OCI-LY3 (cell line): ENCODE data around the gene RAD51B.

Experiments used
- H2AFZ ChIP-seq: fragments of 200-600, 300-600 bp; shearing (Covaris generic); 2 replicates; pipeline ENCODE4 v1.6.0; 2014; ENCODE audit warnings: antibody characterized with exemption, low read depth, low read length
- H3K27ac ChIP-seq: fragments of 200-600, 300-600 bp; sonication (generic); 2 replicates; pipeline ENCODE4 v1.5.1; 2014; ENCODE audit warnings: mild to moderate bottlenecking, low read length, moderate library complexity, mixed read lengths
- H3K27me3 ChIP-seq: fragments of 200-600, 300-600 bp; sonication (generic); 2 replicates; pipeline ENCODE4 v1.6.1; 2014; ENCODE audit warnings: low read depth, low read length, mixed read lengths
- H3K36me3 ChIP-seq: fragments of 200-600, 300-600 bp; sonication (generic); replicated peaks from 2 replicates; pipeline ENCODE3; 2014; ENCODE audit warnings: low read depth, low read length, mixed read lengths
- H3K4me1 ChIP-seq: fragments of 300-600, 200-600 bp; sonication (generic); 2 replicates; pipeline ENCODE4 v1.6.1; 2014; ENCODE audit warnings: low read length, mixed read lengths
- H3K4me2 ChIP-seq: fragments of 200-600, 300-600 bp; sonication (generic); 2 replicates; pipeline ENCODE4 v1.6.1; 2014; ENCODE audit warnings: low read length, mixed read lengths
- H3K4me3 ChIP-seq: fragments of 300-600, 200-600 bp; sonication (generic); 2 replicates; pipeline ENCODE4 v1.5.1; 2014; ENCODE audit warnings: antibody characterized with exemption, mild to moderate bottlenecking, low read length, moderate library complexity
- H3K79me2 ChIP-seq: fragments of 300-600, 200-600 bp; shearing (Covaris generic); 2 replicates; pipeline ENCODE4 v1.6.1; 2014; ENCODE audit warnings: mild to moderate bottlenecking, low read length, mixed read lengths
- H3K9ac ChIP-seq: fragments of 300-600, 200-600 bp; shearing (Covaris generic); 2 replicates; pipeline ENCODE4 v1.6.0; 2014; ENCODE audit warnings: mild to moderate bottlenecking, low read length, moderate library complexity
- H3K9me3 ChIP-seq: fragments of 200-600, 300-600 bp; shearing (Covaris generic); 2 replicates; pipeline ENCODE4 v1.6.1; 2014; ENCODE audit warnings: low read length, mixed read lengths; ENCODE audit not compliant: insufficient read depth
- H4K20me1 ChIP-seq: fragments of 200-600, 300-600 bp; sonication (generic); 2 replicates; pipeline ENCODE4 v1.6.1; 2016; ENCODE audit warnings: low read length, mixed read lengths; ENCODE audit not compliant: insufficient read depth
- EZH2phosphoT487 ChIP-seq: fragments of 200-600 bp; shearing (Covaris generic); IDR thresholded peaks from 2 replicates; pipeline ENCODE4 v1.6.1; 2018; ENCODE audit warnings: antibody characterized with exemption, mixed run types, low read depth
- TF ChIP-seq, protein P1 (sequence below): fragments of 200-600, 300-600 bp; sonication (generic); IDR thresholded peaks from 2 replicates; pipeline ENCODE4 v1.5.1; 2014; ENCODE audit warnings: antibody characterized with exemption, low read length, low read depth

Gene RAD51B

DNA sequence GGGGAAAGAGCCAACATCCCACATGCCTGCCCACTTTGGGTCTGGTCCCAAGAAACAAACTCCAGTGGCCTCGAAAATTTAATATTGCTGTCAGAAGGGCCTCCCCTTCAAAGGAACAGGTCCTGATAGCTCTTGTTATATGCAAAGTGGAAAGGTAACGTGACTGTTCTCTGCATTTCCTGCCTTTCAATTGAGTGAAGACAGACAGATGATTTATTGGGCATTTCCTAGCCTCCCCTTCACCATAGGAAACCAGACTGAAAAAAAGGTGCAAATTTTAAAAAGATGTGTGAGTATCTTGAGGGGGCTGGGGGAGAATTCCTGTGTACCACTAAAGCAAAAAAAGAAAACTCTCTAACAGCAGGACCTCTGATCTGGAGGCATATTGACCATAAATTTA lies 738.1 kb downstream of the RAD51B start:
- H2AFZ ChIP-seq = no peak overlapping the region

DNA sequence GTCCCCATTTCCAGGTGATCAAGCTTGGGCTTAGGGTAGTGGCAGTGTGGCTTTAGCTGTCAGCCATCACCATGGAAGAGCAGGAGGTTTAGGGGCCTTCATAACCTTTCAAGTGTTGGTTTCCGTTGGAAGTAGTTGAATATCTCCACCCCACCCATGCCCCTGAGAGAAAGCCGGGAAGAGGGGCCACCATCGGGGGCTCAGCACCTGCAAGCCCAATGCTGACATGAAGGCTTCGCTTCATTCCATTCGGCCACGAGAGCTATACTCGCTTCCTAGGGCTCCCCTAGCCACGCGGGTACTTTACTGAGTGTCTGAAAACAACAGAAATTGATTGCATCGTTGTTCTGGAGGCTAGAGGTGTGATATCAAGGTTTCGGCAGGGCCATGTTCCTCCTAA lies 738.5 kb downstream of the RAD51B start:
- Histone ChIP-seq H3K4me2 (no peak overlapping the region), H3K4me1 (no peaks in the 10 kb centered on the region), H3K27ac (no peak overlapping the region), H3K36me3 (no peaks in the 10 kb centered on the region), H3K9me3 (no peaks in the 10 kb centered on the region), H3K27me3 (no peaks in the 10 kb centered on the region), H3K79me2 (no peaks in the 10 kb centered on the region), H3K4me3 (no peak overlapping the region), H3K9ac (no peak overlapping the region), H2AFZ (no peak overlapping the region), H4K20me1 (no peaks in the 10 kb centered on the region)
- TF ChIP-seq, protein P1, sequence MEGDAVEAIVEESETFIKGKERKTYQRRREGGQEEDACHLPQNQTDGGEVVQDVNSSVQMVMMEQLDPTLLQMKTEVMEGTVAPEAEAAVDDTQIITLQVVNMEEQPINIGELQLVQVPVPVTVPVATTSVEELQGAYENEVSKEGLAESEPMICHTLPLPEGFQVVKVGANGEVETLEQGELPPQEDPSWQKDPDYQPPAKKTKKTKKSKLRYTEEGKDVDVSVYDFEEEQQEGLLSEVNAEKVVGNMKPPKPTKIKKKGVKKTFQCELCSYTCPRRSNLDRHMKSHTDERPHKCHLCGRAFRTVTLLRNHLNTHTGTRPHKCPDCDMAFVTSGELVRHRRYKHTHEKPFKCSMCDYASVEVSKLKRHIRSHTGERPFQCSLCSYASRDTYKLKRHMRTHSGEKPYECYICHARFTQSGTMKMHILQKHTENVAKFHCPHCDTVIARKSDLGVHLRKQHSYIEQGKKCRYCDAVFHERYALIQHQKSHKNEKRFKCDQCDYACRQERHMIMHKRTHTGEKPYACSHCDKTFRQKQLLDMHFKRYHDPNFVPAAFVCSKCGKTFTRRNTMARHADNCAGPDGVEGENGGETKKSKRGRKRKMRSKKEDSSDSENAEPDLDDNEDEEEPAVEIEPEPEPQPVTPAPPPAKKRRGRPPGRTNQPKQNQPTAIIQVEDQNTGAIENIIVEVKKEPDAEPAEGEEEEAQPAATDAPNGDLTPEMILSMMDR = no peak
- no peak for TF ChIP-seq EZH2phosphoT487

More for the DNA sequence above, 738.1 kb downstream of the RAD51B start:
- Histone ChIP-seq H3K27ac (no peak overlapping the region), H3K79me2 (no peaks in the 10 kb centered on the region), H3K4me3 (no peak overlapping the region), H4K20me1 (no peaks in the 10 kb centered on the region), H3K9me3 (no peaks in the 10 kb centered on the region), H3K27me3 (no peaks in the 10 kb centered on the region), H3K4me2 (no peak overlapping the region), H3K4me1 (peaks cover 1% of the 10 kb centered on the region; the same call in 1 of the 2 replicates), H3K9ac (no peak overlapping the region), H3K36me3 (no peaks in the 10 kb centered on the region)
- TF ChIP-seq, protein P1 = no peak

DNA sequence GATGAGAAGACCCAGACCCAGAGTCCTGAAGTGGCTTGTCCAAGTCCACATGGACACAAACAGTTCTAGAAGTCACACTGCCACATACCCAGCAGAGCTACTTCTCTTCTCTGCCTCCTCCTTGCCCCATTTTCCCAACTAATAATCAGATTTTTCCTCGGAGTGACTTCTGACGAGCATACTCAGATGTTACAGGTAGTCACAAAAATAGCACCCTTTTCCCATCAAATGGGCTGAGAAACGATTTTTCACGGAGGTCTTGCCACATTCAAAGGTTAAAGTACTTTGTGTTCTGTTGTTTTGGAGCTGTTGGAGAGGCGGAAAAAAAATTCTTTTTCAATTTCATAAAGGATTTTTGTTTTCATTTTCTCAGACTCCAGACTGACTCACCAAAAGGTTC lies 740.4 kb downstream of the RAD51B start:
- no peaks in the 10 kb centered on the region for H3K27me3 ChIP-seq
- H3K36me3 ChIP-seq = no peaks in the 10 kb centered on the region
- no peaks in the 10 kb centered on the region for H3K4me1 ChIP-seq
- no peak overlapping the region for H3K9ac ChIP-seq
- H3K27ac ChIP-seq = no peak overlapping the region
- no peaks in the 10 kb centered on the region for H3K9me3 ChIP-seq
- H3K4me3 ChIP-seq = no peak overlapping the region
- no peak overlapping the region for H3K4me2 ChIP-seq
- no peak for TF ChIP-seq EZH2phosphoT487
- no peaks in the 10 kb centered on the region for H3K79me2 ChIP-seq
- H2AFZ ChIP-seq = no peak overlapping the region
- no peaks in the 10 kb centered on the region for H4K20me1 ChIP-seq

DNA sequence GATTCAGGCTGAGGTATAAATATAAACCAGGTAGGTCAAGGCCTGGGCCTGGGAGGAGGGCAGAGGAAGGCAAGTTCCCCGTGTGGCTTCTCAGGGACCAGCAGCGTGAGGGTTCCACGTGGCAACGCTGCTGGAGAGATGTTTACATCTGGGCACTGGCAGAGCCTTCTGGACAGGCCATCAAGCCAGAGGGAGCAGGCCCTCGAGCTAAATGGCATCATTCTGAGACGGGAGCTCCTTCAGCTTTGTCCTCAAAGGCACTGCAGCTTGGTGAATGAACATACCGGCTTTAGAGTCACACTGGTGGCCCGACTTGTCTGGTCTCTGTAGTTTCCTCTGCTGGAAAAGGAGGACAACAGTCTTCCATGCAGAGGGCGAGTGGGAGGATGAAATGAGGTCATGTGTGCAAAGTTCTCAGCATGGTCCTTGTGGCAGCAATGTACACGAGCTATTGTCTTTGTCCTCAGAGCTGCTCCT lies 742.0 kb downstream of the RAD51B start:
- Histone ChIP-seq H4K20me1 (no peaks in the 10 kb centered on the region), H3K9me3 (no peaks in the 10 kb centered on the region), H3K36me3 (no peaks in the 10 kb centered on the region), H3K9ac (no peak overlapping the region), H3K27me3 (no peaks in the 10 kb centered on the region), H3K4me3 (no peak overlapping the region), H2AFZ (no peak overlapping the region), H3K4me1 (no peaks in the 10 kb centered on the region), H3K4me2 (no peak overlapping the region), H3K79me2 (no peaks in the 10 kb centered on the region), H3K27ac (no peak overlapping the region)
- TF ChIP-seq, protein P1 = no peak
- TF ChIP-seq EZH2phosphoT487 = no peak

DNA sequence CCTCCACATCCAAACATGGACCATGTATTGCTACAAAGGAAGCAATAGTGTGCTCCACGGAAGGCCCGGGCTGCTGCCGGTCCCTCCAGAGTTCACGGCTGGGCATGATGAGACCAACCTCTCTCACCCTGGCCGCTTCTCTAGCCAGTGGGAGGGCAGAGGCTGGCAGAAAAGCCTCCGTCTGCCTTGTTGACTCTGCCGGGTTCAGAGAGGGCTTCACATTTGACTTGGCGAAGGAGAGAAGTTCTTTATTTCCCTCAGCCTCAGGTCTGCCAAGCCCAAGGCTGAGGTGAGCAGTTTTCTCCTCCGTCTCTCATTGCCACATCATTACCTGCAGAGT lies 743.3 kb downstream of the RAD51B start:
- Histone ChIP-seq H2AFZ (no peak overlapping the region), H3K4me1 (no peaks in the 10 kb centered on the region), H3K4me2 (no peak overlapping the region), H3K27me3 (no peaks in the 10 kb centered on the region), H4K20me1 (no peaks in the 10 kb centered on the region), H3K9me3 (no peaks in the 10 kb centered on the region), H3K4me3 (no peak overlapping the region), H3K36me3 (no peaks in the 10 kb centered on the region), H3K79me2 (no peaks in the 10 kb centered on the region), H3K27ac (no peak overlapping the region), H3K9ac (no peak overlapping the region)
- TF ChIP-seq, protein P1 = no peak
- TF ChIP-seq EZH2phosphoT487 = no peak
